OCI-LY1 (cell line): ENCODE results near the gene LCN15.

Experiments used
- H2AFZ ChIP-seq: fragments of 200-600 bp; sonication (generic), shearing (Covaris generic); 2 replicates; pipeline ENCODE4 v1.6.0; 2014; ENCODE audit warnings: antibody characterized with exemption, mild to moderate bottlenecking, low read length
- H3F3A ChIP-seq: fragments of 200-600 bp; sonication (generic), shearing (Covaris generic); 2 replicates; pipeline ENCODE4 v1.6.0; 2014; ENCODE audit warnings: mild to moderate bottlenecking, antibody characterized with exemption, low read length, moderate library complexity; ENCODE audit not compliant: insufficient read depth
- H3K27ac ChIP-seq: fragments of 200-600 bp; sonication (generic); 2 replicates; pipeline ENCODE4 v1.5.1; 2014; ENCODE audit warnings: low read length, mixed run types, mild to moderate bottlenecking, low read depth; ENCODE audit not compliant: poor library complexity, severe bottlenecking
- H3K27me3 ChIP-seq: fragments of 200-600 bp; sonication (generic); 2 replicates; pipeline ENCODE4 v1.6.0; 2014; ENCODE audit warnings: antibody characterized with exemption, mild to moderate bottlenecking, low read length, moderate library complexity; ENCODE audit not compliant: insufficient read depth
- H3K36me3 ChIP-seq: fragments of 200-600 bp; sonication (generic); 2 replicates; pipeline ENCODE4 v1.6.1; 2014; ENCODE audit warnings: mild to moderate bottlenecking, antibody characterized with exemption, low read length, moderate library complexity, mixed read lengths; ENCODE audit not compliant: insufficient read depth
- H3K4me1 ChIP-seq: fragments of 200-600 bp; sonication (generic); 2 replicates; pipeline ENCODE4 v1.5.1; 2014; ENCODE audit warnings: mild to moderate bottlenecking, low read length, moderate library complexity; ENCODE audit not compliant: insufficient read depth, severe bottlenecking
- H3K4me2 ChIP-seq: fragments of 200-600 bp; sonication (generic), shearing (Covaris generic); 2 replicates; pipeline ENCODE4 v1.6.1; 2014; ENCODE audit warnings: low read length
- H3K4me3 ChIP-seq: fragments of 200-600 bp; sonication (generic); 2 replicates; pipeline ENCODE4 v1.5.1; 2014; ENCODE audit warnings: low read length, low read depth, mild to moderate bottlenecking, mixed read lengths; ENCODE audit not compliant: poor library complexity, severe bottlenecking
- H3K79me2 ChIP-seq: fragments of 200-600 bp; shearing (Covaris generic); 2 replicates; pipeline ENCODE4 v1.6.1; 2016; ENCODE audit warnings: mixed run types, low read length, mixed read lengths; ENCODE audit not compliant: insufficient read depth
- H3K9ac ChIP-seq: fragments of 200-600 bp; sonication (generic), shearing (Covaris generic); 2 replicates; pipeline ENCODE4 v1.6.1; 2014; ENCODE audit warnings: mild to moderate bottlenecking, low read length, mixed read lengths
- H3K9me2 ChIP-seq: fragments of 200-600 bp; sonication (generic), shearing (Covaris generic); 2 replicates; pipeline ENCODE4 v1.6.1; 2014; ENCODE audit warnings: low read depth, mild to moderate bottlenecking, low read length, mixed read lengths
- H3K9me3 ChIP-seq: fragments of 200-600 bp; shearing (Covaris generic); 2 replicates; pipeline ENCODE4 v1.6.1; 2014; ENCODE audit warnings: low read length, mixed read lengths
- H4K20me1 ChIP-seq: fragments of 200-600 bp; sonication (generic), shearing (Covaris generic); 2 replicates; pipeline ENCODE4 v1.6.0; 2016; ENCODE audit warnings: mild to moderate bottlenecking, low read length; ENCODE audit not compliant: insufficient read depth
- EZH2 ChIP-seq: fragments of 200-600 bp; sonication (generic), shearing (Covaris generic); IDR thresholded peaks from 2 replicates; pipeline ENCODE4 v1.8.0; 2017; ENCODE audit warnings: borderline replicate concordance, mixed run types, mild to moderate bottlenecking, antibody characterized with exemption, low read length, moderate library complexity, mixed read lengths
- TF ChIP-seq, protein P1 (sequence below): fragments of 200-600 bp; sonication (generic), shearing (Covaris generic); IDR thresholded peaks from 2 replicates; pipeline ENCODE4 v1.5.1; 2017; ENCODE audit warnings: mild to moderate bottlenecking, antibody characterized with exemption, low read length, moderate library complexity, mixed read lengths

The LCN15 gene

GRCh38 chr9:136746155-136746490 lies 18.2 kb downstream of the LCN15 start:
- H3K27ac ChIP-seq: no peak overlapping the region
- no peaks in the 10 kb centered on the region for H3K4me1 ChIP-seq
- H3K36me3 ChIP-seq: no peaks in the 10 kb centered on the region
- H3K9me2 ChIP-seq: no peaks in the 10 kb centered on the region
- H2AFZ ChIP-seq: no peak overlapping the region
- H3K4me3 ChIP-seq: no peak overlapping the region
- H3K4me2 ChIP-seq: no peak overlapping the region
- no peaks in the 10 kb centered on the region for H4K20me1 ChIP-seq
- no peak overlapping the region for H3K9ac ChIP-seq
- TF ChIP-seq, protein P1, sequence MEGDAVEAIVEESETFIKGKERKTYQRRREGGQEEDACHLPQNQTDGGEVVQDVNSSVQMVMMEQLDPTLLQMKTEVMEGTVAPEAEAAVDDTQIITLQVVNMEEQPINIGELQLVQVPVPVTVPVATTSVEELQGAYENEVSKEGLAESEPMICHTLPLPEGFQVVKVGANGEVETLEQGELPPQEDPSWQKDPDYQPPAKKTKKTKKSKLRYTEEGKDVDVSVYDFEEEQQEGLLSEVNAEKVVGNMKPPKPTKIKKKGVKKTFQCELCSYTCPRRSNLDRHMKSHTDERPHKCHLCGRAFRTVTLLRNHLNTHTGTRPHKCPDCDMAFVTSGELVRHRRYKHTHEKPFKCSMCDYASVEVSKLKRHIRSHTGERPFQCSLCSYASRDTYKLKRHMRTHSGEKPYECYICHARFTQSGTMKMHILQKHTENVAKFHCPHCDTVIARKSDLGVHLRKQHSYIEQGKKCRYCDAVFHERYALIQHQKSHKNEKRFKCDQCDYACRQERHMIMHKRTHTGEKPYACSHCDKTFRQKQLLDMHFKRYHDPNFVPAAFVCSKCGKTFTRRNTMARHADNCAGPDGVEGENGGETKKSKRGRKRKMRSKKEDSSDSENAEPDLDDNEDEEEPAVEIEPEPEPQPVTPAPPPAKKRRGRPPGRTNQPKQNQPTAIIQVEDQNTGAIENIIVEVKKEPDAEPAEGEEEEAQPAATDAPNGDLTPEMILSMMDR: no peak
- no peak for TF ChIP-seq EZH2
- H3K9me3 ChIP-seq: no peaks in the 10 kb centered on the region
- H3F3A ChIP-seq: no peaks in the 10 kb centered on the region
- H3K27me3 ChIP-seq: peaks cover 14% of the 10 kb centered on the region; the same call in 1 of the 2 replicates
- H3K79me2 ChIP-seq: no peaks in the 10 kb centered on the region

- no peaks in the 10 kb centered on the region for H3F3A ChIP-seq
- no peaks in the 10 kb centered on the region for H4K20me1 ChIP-seq
- no peak overlapping the region for H3K9ac ChIP-seq
- H3K9me2 ChIP-seq: no peaks in the 10 kb centered on the region
- no peak overlapping the region for H2AFZ ChIP-seq
- H3K27ac ChIP-seq: no peak overlapping the region
- no peaks in the 10 kb centered on the region for H3K9me3 ChIP-seq
- no peaks in the 10 kb centered on the region for H3K36me3 ChIP-seq
- peaks cover 13% of the 10 kb centered on the region; the same call in 1 of the 2 replicates for H3K27me3 ChIP-seq
- no peaks in the 10 kb centered on the region for H3K4me1 ChIP-seq
- TF ChIP-seq, protein P1: no peak
- TF ChIP-seq EZH2: no peak
- H3K4me3 ChIP-seq: no peak overlapping the region
- H3K79me2 ChIP-seq: no peaks in the 10 kb centered on the region
- no peak overlapping the region for H3K4me2 ChIP-seq
Measured at GRCh38 chr9:136745389-136746154, 18.7 kb downstream of the LCN15 start.

DNA sequence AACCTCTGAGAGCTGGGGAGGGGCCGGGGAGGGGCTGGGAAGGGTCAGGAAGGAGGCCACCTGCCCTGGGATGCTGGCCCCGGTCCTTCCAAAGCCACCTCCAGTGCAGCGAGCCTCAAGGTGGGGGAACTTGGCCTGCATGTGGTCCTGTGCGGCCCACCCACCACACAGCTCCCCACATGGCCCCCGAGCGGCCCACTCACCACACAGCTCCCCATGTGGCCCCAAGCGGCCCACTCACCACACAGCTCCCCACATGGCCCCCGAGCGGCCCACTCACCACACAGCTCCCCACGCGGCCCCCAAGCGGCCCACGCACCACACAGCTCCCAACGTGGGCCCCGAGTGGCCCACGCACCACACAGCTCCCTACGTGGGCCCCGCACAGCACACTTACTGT lies 19.5 kb downstream of the LCN15 start:
- no peak overlapping the region for H2AFZ ChIP-seq
- no peak overlapping the region for H3K4me3 ChIP-seq
- TF ChIP-seq, protein P1: no peak
- TF ChIP-seq EZH2: no peak
- H3F3A ChIP-seq: no peaks in the 10 kb centered on the region
- no peaks in the 10 kb centered on the region for H3K36me3 ChIP-seq
- H3K4me1 ChIP-seq: no peaks in the 10 kb centered on the region
- no peaks in the 10 kb centered on the region for H3K9me3 ChIP-seq
- H4K20me1 ChIP-seq: no peaks in the 10 kb centered on the region
- H3K4me2 ChIP-seq: no peak overlapping the region
- no peak overlapping the region for H3K27ac ChIP-seq
- no peaks in the 10 kb centered on the region for H3K79me2 ChIP-seq
- H3K9me2 ChIP-seq: no peaks in the 10 kb centered on the region
- H3K9ac ChIP-seq: no peak overlapping the region
- H3K27me3 ChIP-seq: peaks cover 13% of the 10 kb centered on the region; the same call in 1 of the 2 replicates
